Large intestine (tissue), 3 donors: ENCODE measurements around the gene DLX6. TPM values are rescaled to one million over a fixed set of nuclear protein-coding genes. Genes with fewer than 3 reads are reported as not detected.

Experiments used
- DNase-seq, 2 donors: peaks; one replicate each; pipeline versions ENCODE4 v3.0.0 to v3.0.0-alpha.2; 2013
- H3K27ac ChIP-seq: one replicate; pipeline ENCODE4 v1.5.1; 2013; ENCODE audit warnings: low read length
- H3K27me3 ChIP-seq: 2 replicates; pipeline ENCODE4 v1.6.1; 2013; ENCODE audit warnings: low read length; ENCODE audit not compliant: control insufficient read depth, insufficient read depth
- H3K36me3 ChIP-seq: 2 replicates; pipeline ENCODE4 v1.6.1; 2013; ENCODE audit warnings: low read length; ENCODE audit not compliant: control insufficient read depth, insufficient read depth
- H3K4me1 ChIP-seq: one replicate; pipeline ENCODE4 v1.6.1; 2013; ENCODE audit warnings: low read length; ENCODE audit not compliant: control insufficient read depth, insufficient read depth
- H3K4me3 ChIP-seq: one replicate; pipeline ENCODE4 v1.5.1; 2013; ENCODE audit warnings: low read length
- H3K9me3 ChIP-seq: one replicate; pipeline ENCODE4 v1.6.1; 2013; ENCODE audit warnings: mild to moderate bottlenecking, low read depth, low read length, moderate library complexity; ENCODE audit not compliant: control insufficient read depth
- WGBS: methylation state at CpG from one replicate; pipeline ENCODE4 v1.1.5; 2013; ENCODE audit warnings: low lambda C conversion rate; ENCODE audit not compliant: insufficient coverage; 5-methylcytosine and 5-hydroxymethylcytosine counted together
- polyA plus RNA-seq: library from polyadenylated mRNA; unstranded; fragments of 120-200 nt; gene quantifications from one replicate; pipeline ENCODE4 v1.2.1, GENCODE V29; 2013

The DLX6 gene
- polyA plus RNA-seq, 1 donor, result 0.04 TPM

DNA sequence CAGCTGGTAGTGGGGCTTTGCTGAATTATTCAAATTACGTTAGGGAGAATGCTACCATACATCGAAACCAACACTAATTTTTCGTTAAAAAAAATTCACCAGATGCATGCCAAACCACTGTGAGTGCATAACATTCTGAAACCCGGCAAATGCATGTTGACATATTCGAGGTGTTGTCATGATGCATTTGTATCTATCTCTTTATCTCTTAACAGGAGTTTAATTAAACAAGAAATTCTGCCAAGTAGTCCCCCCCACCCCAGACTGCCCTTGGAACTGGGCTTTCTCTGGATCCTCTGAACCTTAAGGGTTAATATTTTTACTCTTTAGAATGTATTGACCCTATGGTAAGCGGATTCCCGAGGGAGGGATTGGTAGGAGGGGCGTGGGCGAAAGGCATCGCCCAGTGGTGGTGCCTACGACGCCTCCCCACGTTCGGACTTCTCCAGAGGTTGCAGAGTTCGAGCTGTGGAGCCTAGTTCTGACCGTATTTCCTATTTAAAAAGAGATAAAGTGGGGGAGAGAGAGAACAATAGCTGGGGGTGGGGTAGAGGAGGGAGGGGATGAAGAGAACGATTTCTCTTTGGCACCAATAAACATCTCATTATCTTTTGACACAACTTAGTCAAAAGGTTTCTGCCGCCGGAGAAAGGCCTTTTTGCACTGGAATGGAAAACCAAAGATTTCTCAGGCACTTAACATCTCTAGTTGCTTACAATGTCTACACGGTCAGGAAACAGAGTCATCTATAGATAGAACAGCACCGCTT is 7.2 kb downstream of the DLX6 start:
- peaks cover 91% of the 10 kb centered on the region for H3K27me3 ChIP-seq
- no peaks in the 10 kb centered on the region for H3K4me1 ChIP-seq
- no peak overlapping the region for H3K27ac ChIP-seq
- H3K36me3 ChIP-seq, result no peaks in the 10 kb centered on the region
- DNase-seq, result no peak
- H3K9me3 ChIP-seq, result peaks cover 6% of the 10 kb centered on the region
- no peak overlapping the region for H3K4me3 ChIP-seq
- WGBS, result no CpG with 5 or more reads among the region's 21 CpGs

DNA sequence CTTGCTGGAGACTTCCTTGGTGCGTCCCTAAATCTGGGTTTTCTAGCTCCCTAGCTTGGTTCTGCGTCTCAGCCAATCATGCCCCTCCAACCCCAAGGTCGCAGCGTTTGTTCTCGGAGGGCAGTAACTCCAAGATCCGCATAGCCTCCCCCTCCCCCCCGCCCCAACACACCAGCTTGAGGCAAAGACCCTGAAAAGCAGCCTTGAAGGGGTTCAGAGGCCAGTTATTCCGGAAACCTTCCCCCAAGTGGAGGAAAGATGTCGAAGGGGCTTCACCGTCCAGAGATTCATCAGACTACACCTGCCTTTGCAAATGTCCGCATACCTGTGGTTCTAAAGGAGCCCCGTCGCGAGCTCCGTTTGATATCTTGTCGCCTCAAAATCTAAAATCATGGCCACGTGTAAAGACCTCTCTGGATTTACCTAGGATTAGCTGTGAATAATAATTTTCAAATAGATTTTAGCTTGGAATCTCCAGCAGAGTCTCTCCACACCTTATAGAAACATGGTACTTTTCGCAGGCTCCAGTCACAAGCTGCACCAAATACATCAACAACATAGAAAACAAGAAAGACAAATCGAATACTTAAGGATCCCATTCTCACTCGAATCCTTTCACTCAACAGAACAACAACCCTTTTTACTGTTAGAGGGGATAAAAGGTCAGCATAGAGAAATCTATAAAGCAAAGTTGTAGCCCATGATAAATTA is 7.9 kb downstream of the DLX6 start:
- Histone ChIP-seq H3K9me3 (peaks cover 6% of the 10 kb centered on the region), H3K36me3 (no peaks in the 10 kb centered on the region), H3K4me3 (no peak overlapping the region), H3K27ac (no peak overlapping the region), H3K27me3 (peaks cover 91% of the 10 kb centered on the region), H3K4me1 (no peaks in the 10 kb centered on the region)
- no CpG with 5 or more reads among the region's 20 CpGs for WGBS
- DNase-seq, result no peak

- no peak for DNase-seq
- WGBS, result 17% methylated on average over 1 of the region's 1 CpG
- Histone ChIP-seq H3K27me3 (peaks cover 91% of the 10 kb centered on the region), H3K36me3 (no peaks in the 10 kb centered on the region), H3K27ac (no peak overlapping the region), H3K4me3 (no peak overlapping the region), H3K9me3 (peaks cover 6% of the 10 kb centered on the region), H3K4me1 (no peaks in the 10 kb centered on the region)
Observed at GRCh38 chr7:97013845-97014134, 8.4 kb downstream of the DLX6 start.

- no peak overlapping the region for H3K4me3 ChIP-seq
- WGBS, result 21% methylated on average over 3 of the region's 5 CpGs
Observed at GRCh38 chr7:97014145-97014750, 8.9 kb downstream of the DLX6 start.

DNA sequence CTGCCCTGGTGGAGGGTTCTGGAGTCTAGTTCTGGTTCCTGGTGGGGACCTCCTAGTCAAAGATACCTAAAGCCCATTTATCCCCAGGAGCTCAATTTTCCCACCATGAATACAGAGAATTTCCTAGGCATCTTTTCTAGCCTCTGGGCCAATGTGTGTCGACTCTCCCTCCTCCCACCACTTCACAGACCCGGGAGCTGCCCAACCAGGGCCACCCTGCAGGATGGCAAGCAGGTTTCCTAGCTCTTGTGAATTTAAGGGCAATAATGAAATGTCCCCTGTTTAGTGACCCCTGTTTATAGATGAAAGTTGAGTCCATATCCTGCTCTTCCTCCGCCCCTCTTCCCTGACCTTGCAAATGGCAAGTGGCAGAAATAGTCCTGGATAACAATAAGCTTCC is 9.9 kb downstream of the DLX6 start:
- Histone ChIP-seq H3K27ac (no peak overlapping the region), H3K4me1 (no peaks in the 10 kb centered on the region), H3K36me3 (no peaks in the 10 kb centered on the region), H3K9me3 (peaks cover 6% of the 10 kb centered on the region), H3K4me3 (no peak overlapping the region), H3K27me3 (peaks cover 95% of the 10 kb centered on the region)
- DNase-seq, result no peak
- WGBS, result no CpG with 5 or more reads among the region's 3 CpGs

More at GRCh38 chr7:97014145-97014750, 8.9 kb downstream of the DLX6 start:
- H3K4me1 ChIP-seq, result no peaks in the 10 kb centered on the region
- no peak overlapping the region for H3K27ac ChIP-seq
- no peak for DNase-seq
- no peaks in the 10 kb centered on the region for H3K36me3 ChIP-seq
- H3K27me3 ChIP-seq, result peaks cover 94% of the 10 kb centered on the region
- H3K9me3 ChIP-seq, result peaks cover 6% of the 10 kb centered on the region

DNA sequence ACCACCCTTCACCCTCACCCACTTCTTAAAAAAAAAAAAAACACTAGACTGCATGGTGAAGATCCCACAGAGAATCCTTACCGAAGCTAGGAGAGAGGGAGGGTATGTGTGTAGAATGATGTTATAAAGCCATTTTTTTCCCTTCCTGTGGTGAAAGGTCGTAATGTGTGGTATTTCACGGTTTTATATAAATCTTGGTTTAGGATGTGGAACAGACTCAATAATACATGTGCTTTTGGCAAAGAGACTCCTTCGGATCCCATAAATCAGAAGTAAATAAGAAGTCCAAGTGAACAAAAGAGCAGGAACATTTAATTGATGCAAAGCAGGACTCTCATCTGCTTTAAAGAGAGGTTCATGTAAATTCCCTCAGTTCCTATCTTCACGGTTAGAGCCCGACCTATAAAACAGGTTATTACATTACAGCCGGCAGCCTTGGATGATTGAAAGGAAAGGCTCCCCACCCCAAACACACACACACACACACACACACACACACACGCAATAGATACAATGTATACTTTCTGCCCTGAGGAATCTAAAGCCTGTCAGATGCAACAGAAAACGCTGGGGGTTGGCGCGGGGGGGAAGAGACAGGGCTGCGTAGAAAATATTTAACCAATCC is 10.5 kb downstream of the DLX6 start:
- WGBS, result 20% methylated on average over 1 of the region's 12 CpGs

DNA sequence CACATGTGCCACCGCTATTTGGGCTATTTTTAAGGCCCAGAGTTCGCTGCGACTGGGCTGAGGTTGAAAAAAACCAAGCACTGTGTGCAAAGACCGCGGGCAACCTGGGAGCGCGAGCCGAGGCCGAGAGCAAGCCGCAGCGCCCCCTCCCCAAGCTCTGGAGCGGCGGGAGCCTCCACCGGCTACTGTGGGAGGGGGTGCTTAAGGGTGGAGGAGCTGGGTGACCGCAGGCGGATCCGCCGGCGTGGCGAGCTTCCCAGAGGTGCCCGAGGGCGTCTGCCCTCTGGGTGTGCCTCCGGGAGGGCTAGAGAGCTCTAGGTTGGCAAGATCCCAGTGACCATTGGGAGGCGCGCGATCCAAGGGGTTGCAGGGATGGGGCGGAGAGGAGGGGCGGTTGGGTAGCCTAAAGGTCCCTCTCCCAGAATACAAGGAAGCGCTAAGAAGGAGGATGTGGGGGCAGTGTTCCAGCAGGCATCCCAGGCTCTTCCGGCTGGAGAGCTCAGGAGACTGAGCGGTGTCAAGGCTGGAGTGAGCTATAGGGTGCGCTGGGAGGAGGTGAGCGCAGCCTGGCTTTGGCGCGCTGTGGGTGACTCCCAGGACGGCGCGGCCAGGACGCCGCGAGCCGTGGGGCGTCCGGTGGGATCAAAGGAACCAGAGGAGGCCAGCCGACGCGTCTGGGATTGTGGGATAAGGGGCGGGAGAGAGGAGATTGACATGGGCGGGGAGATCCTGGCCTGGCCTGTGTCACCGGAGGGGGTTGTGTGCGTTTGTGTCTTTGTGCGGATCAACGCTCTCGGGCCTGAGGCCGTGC is 11.2 kb downstream of the DLX6 start:
- DNase-seq, result no peak
- no peaks in the 10 kb centered on the region for H3K36me3 ChIP-seq
- no peak overlapping the region for H3K4me3 ChIP-seq
- no peaks in the 10 kb centered on the region for H3K4me1 ChIP-seq
- no CpG with 5 or more reads among the region's 55 CpGs for WGBS
- H3K27ac ChIP-seq, result no peak overlapping the region
- peaks cover 6% of the 10 kb centered on the region for H3K9me3 ChIP-seq
- peaks cover 99% of the 10 kb centered on the region for H3K27me3 ChIP-seq

More for the DNA sequence above, 10.5 kb downstream of the DLX6 start:
- Histone ChIP-seq H3K36me3 (no peaks in the 10 kb centered on the region), H3K9me3 (peaks cover 6% of the 10 kb centered on the region), H3K4me1 (no peaks in the 10 kb centered on the region), H3K27ac (no peak overlapping the region), H3K4me3 (no peak overlapping the region), H3K27me3 (peaks cover 98% of the 10 kb centered on the region)
- no peak for DNase-seq

DNA sequence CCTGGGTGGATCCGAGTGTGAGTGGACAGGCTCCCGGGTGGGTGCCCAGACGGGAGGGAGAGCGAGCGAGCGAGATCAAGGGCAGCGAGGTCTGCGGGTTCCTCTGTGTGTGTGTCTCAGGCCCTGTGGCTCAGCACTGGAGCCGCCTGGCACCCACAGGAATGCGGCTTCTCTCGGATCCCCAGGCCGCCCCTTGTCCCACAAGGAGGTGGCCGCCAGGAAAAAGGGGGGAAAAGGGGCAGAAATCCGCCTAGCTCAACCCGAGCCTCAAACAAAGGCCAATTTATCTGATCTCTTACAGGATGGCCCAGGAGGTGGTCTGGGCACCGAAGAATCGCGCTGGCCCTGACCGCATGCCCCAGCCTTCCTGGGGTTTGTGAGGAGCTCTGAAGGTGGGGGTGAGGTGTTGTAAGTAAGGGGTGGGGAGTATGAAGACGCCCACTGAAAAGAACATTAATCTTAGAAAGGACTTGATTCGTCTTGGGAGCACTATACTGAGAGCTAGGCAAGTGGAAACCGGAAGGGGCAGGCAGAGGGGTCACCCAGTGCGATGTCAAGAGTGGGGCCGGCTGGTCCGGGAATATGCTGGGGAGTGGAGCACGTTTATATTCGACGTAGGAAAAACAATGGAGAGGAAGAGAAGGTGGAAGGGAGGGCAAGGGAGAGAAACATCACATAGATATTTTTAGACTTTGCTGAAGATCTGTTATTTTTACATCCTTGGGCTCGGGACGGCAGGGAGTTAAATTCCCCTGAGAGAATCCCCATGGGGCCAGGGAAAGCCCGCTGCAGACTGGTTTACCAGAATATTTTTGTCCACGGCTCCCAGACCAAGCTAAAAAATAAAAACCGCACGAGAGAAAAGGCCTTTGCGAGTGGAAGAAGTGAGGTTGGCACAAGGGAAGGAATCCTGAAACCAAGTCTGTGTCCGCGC is 12.1 kb downstream of the DLX6 start:
- H3K27ac ChIP-seq, result no peak overlapping the region
- no peaks in the 10 kb centered on the region for H3K4me1 ChIP-seq
- H3K4me3 ChIP-seq, result no peak overlapping the region
- DNase-seq, result no peak
- H3K9me3 ChIP-seq, result peaks cover 8% of the 10 kb centered on the region
- 5% methylated on average over 6 of the region's 37 CpGs for WGBS
- H3K27me3 ChIP-seq, result peaks cover 99% of the 10 kb centered on the region
- no peaks in the 10 kb centered on the region for H3K36me3 ChIP-seq

DNA sequence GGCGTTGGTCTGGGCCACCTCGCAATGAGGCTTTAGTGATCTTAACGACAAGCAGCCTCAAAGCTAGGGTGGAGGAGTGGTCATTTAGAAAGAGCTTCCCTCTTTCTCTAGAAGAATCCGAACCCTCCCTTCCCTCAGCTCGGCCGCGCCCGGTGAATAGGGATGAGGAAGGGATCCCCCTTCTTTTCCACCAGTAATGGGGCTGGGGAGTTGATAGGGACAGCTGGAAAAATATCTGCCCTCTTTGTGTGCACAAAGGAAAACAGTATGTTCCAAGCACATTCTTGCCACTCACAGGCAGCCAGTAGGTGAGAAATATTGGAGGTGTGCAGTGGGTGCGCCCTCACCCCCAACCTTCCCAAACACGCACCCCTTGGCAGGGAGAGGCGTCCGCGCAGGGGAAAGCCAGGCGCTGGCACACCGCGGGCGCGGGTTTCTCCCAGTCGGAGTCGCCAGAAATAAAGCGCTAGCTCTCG is 12.8 kb downstream of the DLX6 start:
- no peaks in the 10 kb centered on the region for H3K36me3 ChIP-seq

More for the DNA sequence above, 12.8 kb downstream of the DLX6 start:
- WGBS, result no CpG with 5 or more reads among the region's 22 CpGs
- H3K4me1 ChIP-seq, result no peaks in the 10 kb centered on the region
- H3K27ac ChIP-seq, result no peak overlapping the region
- H3K9me3 ChIP-seq, result peaks cover 8% of the 10 kb centered on the region
- H3K27me3 ChIP-seq, result peaks cover 99% of the 10 kb centered on the region
- H3K4me3 ChIP-seq, result no peak overlapping the region
- DNase-seq, result no peak
